Erythroblast (primary cell): ENCODE data around the gene FHDC1.

Source experiments
- GATA1 ChIP-seq: IDR thresholded peaks from 2 replicates; pipeline ENCODE4 v1.6.1; 2011; ENCODE audit warnings: low read depth, mild to moderate bottlenecking, control low read depth, low read length, moderate library complexity
- POLR2A ChIP-seq: IDR thresholded peaks from 2 replicates; pipeline ENCODE4 v1.6.1; 2011; ENCODE audit warnings: mild to moderate bottlenecking, low read length

GRCh38 chr4:153002110-153002509 lies 66.0 kb downstream of the FHDC1 start:
- TF ChIP-seq POLR2A (no peak), GATA1 (no peak)
